H1 (cell line): Measurements from ENCODE around the gene NOTCH4.

Source experiments
- ASH2L ChIP-seq: fragments of 200-600, 300-600 bp; sonication (generic); IDR thresholded peaks from one replicate; pipeline ENCODE4 v1.7.1; 2017; ENCODE audit warnings: low read length
- CTCF ChIP-seq, 3 experiments: IDR thresholded peaks; 1 replicate in 2 of 3; 2 replicates in 1 of 3; pipeline versions ENCODE4 v1.5.1 to v1.6.1; 2011; ENCODE audit warnings: low read length in 3 of 3, mild to moderate bottlenecking in 3 of 3, inconsistent platforms in 2 of 3, low read depth in 1 of 3, moderate library complexity in 1 of 3; ENCODE audit not compliant: insufficient read depth in 1 of 3; ENCODE audit errors: control extremely low read depth in 1 of 3
- EZH2 ChIP-seq: fragments of 200-600 bp; sonication (generic); IDR thresholded peaks from 2 replicates; pipeline ENCODE4 v1.7.1; 2012; ENCODE audit warnings: low read depth, mild to moderate bottlenecking, moderate library complexity, low read length, inconsistent platforms; ENCODE audit not compliant: severe bottlenecking
- POLR2AphosphoS5 ChIP-seq: IDR thresholded peaks from 2 replicates; pipeline ENCODE4 v1.6.1; 2011; ENCODE audit warnings: low read depth, low read length
- SP1 ChIP-seq: IDR thresholded peaks from 2 replicates; pipeline ENCODE4 v1.6.1; 2011; ENCODE audit warnings: low read depth, low read length

- TF ChIP-seq ASH2L (no peak), CTCF (IDR thresholded peaks at IDR 0.05; ENCODE audit: control extremely low read depth in 1 of 3, insufficient read depth in 1 of 3, low read depth in 1 of 3, low read length in 3 of 3) (no peak), POLR2AphosphoS5 (no peak), EZH2 (no peak), SP1 (no peak)
Observed at GRCh38 chr6:32215617-32216016, 8.2 kb downstream of the NOTCH4 start.
